GM21526 (cell line): ENCODE results near the gene FAR1.

Experiments
- ATAC-seq: cut with Tn5 transposase; IDR thresholded peaks from one replicate; pipeline ENCODE4 v1.9.1; 2021; ENCODE audit warnings: moderate library complexity; ENCODE audit not compliant: unreplicated experiment, low FRiP score

FAR1 gene

DNA sequence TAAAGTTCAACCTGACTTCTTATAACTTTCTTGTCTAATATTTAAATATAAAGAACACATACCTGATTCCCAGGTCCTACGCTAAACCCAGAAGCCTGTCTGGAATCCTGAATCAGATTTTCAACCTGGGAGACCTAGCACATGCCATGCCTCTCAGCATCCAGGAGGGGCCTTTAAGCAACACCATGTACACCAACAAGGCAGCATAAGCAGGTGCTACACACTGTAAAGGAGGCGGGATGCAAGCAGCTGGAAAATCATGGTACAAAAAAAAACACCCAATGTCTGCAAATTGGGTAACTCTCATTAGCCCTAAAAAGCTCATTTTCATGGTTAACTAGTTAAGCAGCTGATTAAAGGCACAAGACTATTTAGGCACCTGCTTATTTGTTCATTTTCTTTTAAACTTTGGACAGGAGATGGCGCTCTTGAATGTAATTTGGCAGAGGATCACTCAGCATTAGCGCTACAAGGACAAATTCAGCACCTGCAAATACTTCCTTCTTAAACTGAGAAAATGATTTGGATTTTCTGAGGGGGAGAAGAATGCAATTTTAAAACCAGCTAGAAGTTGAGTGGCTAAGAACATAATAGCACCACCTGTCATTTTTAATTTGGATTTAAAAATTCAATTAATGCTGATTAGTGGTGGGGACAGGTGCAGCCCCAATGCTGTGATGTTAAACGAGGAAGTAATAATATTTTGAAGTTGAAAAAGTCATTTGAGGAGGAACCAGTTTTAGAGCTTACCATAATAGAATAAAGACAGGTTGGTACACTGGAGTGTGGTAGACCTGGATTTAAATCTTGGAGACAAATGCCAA, 104.0 kb downstream of the FAR1 start:
- peak; percentile 87 for ATAC-seq

DNA sequence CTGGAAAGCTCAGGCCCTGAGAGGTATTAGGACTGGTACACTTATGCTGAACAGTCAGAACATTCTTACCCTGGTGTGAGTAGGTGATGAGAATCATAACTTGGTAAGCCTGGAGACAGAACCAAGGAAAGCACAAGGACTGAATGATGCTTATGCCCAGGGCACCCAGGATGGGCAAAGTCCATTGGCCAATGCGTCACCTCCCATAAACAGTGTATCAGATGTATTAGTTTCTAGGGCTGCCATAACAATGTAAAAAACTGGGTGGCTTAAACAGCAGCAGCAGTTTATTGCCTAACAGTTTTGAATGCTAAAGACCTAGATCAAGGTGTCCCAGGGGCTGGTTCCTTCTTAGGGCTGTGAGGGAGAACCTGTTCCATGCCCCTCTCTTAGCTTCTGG, 107.0 kb downstream of the FAR1 start:
- ATAC-seq: no peak

DNA sequence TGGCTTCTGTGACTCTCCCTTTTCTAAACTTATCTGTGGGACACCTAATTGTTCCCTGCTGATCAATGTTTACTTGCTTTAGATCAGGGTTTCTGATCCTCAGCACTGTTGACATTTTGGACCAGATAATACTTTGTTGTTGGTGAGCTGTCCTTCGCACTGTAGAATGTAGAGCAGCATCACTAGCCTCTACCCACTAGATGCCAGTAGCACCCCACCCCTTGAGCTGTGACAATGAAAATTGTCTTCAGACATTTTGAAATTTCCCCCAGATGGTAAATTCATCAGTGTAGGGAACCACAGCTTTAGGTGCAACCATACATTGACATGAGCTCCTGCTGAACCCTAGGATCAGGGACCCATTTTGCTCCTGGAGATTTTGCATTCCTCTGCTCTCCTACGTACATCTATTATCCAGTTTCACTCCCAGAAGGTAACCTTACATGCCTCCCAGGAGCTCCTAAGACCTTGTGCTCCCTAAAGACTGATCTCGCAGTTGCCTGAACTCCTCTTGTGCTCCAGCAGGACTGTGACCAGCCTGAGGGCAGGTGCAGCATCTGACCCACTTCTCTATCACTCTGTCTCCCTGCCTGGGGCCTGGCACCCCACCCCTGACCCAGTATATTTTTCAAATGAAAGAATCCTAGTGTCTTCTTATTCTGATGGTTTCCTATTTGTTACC, 107.8 kb downstream of the FAR1 start:
- ATAC-seq: no peak

DNA sequence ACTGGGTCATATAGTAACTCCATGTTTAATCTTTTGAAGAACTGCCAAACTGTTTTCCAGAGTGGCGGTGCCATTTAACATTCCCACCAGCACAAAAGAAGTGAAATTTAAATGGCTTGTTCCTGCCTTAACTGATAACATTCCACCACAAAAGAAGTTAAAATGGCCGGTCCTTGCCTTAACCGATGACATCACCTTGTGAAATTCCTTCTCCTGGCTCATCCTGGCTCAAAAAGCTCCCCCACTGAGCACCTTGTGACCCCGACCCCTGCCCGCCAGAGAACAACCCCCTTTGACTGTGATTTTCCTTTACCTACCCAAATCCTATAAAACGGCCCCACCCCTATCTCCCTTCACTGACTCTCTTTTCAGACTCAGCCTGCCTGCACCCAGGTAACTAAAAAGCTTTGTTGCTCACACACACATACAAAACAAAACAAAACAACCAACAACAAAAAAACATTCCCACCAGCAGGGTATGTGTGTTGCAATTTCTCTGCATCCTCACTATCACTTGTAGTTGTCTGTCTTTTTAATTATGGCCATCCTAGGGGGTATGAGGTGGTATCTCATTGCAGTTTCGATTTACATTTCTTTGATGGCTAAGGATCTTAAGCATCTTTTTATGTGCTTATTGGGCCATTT, 109.0 kb downstream of the FAR1 start:
- no peak for ATAC-seq

DNA sequence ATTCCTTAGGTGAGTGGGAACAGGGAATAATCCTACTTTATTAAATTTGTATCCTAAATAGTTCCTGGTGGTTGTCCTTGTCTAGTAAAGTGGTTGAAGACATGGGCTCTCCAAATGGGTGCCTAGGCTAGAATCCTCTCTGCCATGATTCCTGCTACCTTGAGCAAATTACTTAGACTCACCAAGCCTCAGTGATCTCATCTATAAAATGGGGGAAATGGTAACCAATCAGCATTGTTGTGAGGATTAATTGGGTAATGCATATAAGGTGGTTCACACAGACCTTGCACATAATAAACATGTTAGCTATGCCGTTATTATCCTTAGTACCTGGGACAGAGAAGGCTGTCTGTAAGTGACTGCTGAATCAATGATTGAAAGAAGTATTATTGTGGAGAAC, 109.9 kb downstream of the FAR1 start:
- ATAC-seq: no peak

DNA sequence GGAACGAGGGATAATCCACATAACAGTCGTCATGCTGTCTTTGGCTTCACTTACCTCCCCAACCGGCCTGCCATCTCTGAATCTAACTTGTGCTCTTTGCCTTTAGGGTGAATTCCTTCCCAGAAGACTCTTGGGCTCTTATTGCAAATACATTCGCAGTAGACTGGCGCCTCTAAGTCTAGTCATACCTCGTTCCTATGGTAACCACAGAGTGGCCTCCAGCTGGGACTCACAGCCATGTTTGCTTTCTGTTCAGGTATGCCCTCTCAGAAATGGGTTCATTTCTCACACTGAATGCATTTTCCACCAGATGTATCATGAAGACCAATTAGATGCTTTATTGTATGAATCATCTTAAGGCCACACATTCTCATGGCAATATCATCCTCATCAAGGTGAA, 112.7 kb downstream of the FAR1 start:
- no peak for ATAC-seq
